HG03460 (cell line): ENCODE data around the gene CTXN1.
"Not testable (repeated sequence)": the region's sequence is repeated elsewhere in the genome, so short reads cannot be mapped to it uniquely, and the experiment has no call there.

ENCODE experiments used
- ATAC-seq: cut with Tn5 transposase; IDR thresholded peaks from one replicate; pipeline ENCODE4 v1.9.1; 2021; ENCODE audit not compliant: unreplicated experiment

Gene CTXN1

DNA sequence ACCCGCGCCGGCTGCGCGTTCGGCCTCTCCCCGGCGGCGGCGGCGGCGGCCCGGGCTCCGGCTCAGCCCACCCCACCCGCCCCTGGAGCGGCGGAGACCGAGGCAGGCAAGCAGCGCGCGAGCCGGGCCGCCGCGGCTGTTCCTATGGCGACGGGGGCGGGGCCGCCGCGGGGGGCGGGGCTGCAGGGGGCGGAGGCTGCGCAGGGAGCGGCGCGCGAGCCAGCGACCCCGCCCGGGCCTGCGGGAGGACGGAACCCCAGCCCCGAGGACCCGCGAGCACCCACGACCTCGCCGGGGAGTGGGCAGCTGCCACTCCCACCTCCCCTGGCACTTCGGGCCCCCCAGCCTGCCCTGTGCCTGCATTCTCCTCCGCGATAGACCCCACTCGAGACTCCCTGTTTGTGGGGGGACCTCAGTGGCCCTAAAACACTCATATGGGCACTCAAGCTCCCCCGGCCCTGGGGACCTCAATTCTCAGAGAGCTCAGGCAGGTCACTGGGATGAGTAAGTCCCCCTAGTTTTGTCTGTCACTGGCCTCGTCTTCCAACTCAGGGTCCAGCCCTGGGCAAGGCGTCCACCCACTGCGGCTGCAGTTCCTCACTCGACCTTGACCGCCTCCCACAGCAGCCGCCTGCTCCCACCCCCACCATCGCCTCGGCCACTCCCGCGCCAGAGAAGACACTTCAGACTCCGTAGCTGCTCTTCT, at the start of gene CTXN1:
CTXN1 (minus strand) TSS at position 115 of the 706 bp plus-strand sequence. CDS start 597 bp downstream, outside the sequence.
- no peak for ATAC-seq

DNA sequence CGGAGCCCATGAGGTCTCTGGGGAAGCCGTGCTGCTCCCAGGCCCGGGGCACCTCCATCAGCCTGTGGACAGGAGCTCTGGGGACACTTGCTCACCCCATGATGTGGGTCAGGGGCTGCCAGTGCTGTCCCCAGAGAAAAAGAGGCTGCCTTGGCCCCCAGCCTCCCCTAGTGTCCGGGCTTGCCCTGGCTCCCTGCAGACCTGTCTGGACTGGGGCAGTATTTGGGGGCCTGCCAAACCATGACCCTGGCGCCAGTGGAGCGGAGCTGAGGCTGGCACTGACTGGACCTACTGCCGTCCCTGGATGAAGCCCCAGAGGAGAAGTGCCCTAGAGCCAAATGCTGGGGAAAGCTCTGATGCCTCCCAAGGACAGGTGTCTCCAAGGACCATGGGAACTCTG, 49.1 kb upstream of the CTXN1 start:
- ATAC-seq: no peak

DNA sequence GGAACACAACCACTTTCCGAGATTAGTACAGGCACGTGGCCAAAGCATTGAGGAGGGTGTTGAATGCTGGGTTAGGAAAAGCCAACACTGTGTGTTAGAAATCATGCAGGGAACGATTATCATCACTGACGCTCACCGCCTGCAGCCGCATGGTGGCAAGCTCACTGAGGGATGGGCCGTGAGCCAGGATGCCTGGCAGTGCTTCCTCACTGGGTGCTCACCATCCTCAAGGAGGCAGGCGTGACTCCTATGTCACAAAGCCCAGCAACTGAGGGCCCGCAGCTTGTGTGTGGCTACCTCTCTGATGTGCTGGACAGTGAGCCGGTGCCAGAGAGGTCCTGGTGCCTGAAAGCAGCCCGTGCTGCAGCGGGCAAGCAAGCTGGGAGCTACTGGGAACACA, 47.9 kb upstream of the CTXN1 start:
- ATAC-seq: no peak

DNA sequence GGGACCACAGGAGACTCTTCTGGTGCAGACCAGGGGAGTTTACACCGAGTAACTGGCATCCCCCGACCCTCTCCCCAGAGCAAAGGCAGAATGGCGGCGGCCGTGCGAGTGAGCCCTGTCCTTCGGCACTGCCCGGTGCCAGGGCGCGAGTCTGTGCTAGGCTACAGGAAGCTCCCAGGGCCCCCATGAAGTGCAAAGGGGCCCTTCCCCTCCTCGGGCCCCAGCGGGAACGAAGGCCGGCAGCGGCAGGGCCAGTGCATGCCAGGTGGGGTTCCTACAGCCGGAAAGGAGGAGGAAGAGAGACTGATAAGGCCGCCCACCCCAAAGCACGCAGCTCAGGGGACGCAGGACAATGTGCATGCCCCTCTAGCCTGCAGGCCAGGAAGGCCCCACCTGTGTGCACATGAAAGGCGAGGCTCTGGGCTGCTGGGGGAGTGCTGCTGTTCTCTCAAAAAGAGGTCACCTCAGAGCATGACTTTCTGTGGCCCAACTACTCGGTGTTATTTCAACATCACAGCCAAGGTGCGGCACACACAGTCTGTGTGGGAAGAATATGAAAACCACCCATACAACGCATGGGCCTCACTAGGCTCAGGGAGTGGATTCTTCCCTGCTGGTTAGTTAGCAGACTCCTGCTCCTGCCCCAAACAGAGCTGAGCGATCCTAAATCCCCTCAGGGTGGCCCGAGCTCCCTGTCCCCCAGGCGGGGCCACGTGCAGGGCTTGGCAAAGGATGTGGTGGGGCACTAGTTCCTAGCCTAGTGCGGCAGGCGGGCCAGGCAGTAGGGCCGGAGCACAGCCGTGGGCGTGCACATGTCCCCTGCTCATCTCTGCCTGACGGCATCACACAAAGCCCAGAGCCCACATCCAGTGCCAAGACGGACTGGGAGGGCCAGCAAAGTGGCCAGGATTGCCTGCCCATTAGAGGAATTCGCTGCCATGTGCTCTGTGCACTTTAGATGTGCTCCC, 45.9 kb upstream of the CTXN1 start:
- no peak for ATAC-seq

DNA sequence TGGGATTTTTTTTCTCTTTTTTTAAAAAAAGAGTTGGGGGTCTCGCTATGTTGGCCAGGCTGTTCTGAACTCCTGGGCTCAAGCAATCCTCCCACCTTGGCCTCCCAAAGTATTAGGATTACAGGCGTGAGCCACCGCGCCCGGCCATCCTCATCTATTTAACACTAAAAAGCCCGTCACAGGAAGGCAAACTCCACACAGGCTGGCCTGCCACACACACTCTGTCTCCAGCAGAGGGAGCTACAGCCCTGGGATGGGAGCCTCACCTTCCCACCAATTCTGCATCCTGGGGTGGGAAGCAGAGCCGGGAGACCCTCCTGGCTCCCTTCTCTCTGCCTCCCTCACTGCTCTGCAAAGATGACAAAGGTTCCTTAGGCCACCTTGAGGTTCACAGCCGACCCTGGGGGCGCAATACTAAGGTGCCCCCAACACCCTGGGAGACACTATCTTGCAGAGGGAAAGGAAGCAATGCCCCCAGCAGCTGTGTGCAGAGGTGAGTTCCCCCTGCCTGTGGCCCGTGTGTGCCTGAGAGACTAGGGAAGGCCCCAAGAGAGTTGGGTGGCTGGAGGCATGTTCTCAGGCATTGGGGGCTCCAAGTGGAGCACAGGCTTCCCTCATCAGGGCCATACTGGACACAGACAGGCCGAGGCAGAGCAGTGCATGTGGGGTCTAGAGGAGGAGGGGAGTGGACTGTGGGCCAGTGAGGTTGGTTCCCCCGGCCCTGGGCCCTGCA, 44.9 kb upstream of the CTXN1 start:
- ATAC-seq: no peak

DNA sequence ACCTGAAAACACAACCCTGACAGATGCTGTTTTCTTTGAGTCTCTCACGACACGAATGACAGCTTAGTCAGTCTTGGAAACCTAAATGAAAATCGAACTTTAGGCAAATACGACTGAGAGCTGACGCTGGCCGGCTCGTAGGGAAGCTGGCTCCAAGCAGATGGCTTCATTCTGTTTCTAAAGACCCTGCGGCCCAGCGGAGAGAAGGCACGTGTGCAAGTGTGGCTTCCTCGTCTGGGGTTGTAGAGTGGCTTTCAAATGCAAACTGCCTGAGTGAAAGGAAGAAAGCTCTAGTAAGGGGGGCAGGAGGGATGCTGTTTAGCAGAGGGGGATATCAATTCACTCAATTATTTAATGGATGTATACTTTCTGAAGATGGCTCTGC, 43.6 kb upstream of the CTXN1 start:
- ATAC-seq: no peak

DNA sequence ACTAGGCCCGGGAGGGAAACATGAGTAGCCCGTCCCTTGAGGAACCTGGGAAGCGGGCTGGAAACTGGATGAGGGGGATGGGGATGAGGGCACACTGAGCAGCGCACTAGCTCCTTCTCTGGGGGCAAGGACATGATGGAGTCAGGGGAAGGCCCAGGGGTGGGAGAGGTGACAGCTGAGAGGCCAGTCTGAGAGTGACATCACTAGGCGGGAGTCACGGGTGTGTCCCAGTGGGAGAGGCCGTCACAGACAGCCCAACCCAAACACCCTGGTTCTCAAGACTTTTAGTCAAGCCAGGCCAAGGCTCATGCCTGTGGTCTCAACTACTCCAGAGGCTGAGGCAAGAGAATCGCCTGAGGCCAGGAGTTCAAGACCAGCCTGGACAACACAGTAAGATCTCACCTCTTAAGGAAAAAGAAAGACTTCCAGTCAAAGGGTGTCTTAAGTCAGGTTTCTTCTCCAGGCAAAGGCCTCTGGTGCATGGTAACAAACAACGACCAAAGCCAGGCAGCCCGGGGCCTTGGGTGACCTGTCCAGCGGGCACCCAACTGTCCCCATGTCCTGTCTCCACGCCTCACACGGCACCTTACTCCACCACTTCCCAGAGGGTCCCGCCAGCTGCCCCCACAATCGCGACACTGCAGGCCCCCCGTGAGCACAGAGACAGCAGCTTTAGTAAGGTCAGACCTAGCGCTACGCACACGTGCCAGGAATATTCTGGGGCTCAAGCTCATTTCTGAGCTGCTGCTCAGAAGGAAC, 43.0 kb upstream of the CTXN1 start:
- no peak for ATAC-seq

DNA sequence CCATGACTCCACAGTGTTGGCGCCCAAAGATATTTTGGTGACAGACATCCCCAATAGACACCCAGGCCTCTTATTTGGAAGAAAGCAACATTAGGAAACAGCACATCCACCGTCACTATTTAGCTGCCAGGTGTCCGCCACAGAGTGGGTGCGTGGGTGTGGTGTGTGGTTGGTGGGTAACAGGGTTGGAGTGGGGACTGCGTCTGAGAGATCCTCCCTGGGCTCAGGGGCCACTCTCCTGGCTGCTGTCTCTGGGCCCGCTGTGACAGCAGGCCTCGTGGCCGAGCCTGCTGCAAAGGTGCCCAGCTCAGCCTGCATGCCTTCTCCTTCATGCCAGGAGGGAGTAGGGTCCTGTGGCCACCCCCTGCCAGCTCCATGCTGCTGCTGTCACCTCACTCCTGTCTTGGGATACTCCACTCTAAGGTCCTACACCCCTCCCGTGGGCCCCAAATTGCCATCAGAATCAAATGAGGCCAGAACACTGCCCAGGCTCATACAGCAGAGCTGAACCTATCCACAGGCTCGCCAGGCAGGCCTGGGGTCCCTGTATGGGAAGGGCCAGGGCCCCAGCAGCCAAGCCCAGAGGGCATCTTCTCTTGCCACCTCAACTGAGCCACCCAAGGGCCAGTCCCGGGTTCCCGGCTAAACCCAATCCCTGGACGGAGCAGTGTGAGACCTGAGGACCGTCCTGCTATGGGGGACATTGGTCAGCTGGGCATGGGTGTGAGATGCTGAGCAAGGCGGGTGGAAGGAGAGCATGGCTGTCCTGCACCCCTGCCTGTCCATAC, 42.3 kb upstream of the CTXN1 start:
- ATAC-seq: no peak

DNA sequence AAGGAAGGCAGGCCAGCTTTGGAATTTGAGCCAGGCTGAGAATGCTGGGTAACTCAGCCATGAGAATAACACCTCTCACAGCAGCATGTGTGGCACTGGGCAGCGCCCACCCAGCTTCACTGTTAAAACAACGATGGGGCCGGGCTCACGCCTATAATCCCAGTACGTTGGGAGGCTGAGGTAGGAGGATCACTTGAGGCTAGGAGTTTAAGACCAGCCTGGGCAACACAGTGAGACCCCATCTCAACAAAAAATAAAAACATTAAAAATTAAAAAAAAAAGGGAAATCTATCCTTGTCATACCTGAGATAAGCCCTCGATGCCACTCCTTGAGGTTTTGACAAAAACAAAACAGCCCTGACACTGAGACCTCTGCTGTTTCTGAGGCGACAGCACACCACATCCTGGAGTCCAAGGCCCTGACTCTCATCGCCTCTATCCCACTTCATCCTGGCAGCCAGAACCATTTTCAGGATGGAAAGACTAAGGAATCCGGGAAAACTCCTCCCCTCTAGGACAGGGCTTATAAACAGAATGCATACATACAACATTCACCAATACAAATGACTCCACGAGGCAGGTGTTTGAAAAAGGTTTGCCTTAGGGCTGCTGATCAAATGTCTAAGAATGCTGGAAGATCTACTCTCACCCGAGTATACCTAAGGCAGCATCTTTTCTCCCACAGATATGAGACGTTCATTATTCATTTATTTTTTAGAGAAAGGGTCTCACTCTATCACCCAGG, 40.2 kb upstream of the CTXN1 start:
- no peak for ATAC-seq

DNA sequence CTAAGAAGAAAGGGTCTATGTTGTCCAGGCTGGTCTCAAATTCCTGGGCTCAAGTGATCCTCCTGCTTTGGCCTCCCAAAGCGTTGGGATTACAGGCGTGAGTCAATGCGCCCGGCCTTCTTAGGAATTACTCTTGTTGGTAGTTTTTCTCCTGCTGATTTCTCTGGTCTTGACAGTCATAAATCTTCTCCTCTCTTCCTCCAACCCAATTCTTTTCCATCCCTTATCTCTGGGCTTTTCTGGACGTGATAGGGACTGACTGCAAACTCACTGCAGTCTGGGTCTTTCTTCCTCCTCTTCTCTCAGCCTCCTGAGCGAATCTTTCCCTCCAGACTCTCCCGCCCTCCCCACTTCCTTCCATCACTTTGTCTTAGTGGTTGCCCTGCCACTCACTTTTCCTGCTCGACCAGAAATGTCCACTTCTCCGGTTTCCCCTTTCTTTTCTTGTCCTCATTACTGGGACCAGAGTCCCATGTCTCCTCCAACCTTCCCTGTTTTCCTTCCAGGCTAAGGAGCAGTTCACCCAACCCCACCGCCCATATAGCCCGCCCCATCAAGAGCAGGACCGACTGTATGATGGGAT, 39.4 kb upstream of the CTXN1 start:
- ATAC-seq: no peak

DNA sequence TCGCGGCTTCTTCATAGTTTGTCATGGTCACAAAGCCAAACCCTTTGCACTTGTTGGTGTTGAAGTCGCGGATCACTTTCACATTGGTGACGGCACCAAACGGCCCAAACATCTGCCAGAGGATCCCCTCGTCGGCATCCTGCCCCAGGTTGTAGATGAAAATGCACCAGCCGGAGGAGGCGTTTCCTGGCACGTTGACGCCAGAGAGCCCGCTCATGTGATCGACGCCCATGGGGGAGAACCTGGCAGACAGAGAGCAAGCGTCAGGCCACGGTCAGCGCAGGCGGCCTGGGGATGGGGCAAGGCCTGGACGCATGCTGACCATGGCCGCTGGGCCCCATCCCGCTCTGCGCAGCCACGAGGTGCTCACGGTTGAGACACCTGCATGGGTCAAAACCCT, 37.6 kb upstream of the CTXN1 start:
- no peak for ATAC-seq

DNA sequence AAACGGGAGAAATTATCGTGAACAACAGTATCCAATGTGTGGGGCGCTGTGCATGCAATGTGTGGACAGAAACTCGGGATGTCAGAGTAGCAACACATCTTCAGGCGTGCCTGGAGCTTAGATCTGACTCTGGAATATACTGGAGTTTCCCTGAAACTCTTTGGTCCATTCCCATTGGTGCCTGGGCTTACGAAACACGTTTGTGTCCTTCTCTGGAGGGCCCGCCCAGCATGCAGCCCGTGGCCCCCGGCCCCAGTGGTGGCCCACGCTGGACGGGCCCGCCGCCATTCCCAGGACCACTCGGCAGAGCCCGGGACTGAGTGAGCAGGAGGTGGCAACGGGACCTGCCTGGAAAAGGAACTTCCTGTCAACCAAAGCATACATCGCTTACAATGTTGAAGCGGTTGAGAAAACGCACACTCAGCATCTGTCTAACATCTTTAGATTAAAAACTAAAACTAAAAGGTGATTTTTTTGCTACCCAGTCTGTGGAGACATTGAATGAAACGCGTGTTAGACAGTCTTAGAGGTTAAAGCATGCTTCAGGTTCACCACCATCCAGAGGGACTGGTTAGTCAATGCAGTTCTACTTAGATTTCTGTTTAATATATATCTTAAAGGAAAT, 36.8 kb upstream of the CTXN1 start:
- ATAC-seq: no peak

DNA sequence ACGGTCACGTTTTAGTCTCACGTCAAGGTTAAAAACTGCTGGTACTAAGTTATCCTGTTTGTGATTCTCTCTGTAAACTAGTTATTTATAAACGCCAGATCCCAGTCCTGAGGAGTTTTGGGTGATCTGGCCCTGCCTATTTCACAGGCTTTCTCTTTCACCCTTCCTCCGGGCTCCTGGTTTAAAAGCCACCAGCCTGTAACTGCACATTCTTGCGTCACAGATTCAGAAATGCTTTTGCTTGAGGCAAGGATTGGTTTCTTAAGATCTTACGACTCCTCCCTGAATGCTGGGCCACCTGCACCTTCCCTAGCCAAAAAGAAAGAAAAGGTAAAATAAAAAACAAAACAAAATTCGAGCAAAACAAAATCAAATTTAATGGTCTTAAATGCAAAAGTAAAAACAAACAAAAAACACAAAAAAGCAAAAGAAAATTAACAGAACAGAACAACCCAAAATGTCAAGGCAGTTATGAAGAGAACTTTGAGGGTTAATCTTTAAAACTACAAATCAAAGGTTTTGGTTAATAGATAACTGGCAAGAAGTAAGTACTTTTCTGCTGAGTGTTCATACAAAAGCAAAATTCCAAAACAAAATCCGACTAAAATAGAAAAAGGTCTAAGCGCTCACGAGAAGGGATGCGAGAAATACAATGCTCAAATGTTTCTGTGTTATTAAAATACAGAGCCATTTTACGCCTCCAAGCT, 36.1 kb upstream of the CTXN1 start:
- ATAC-seq: no peak

DNA sequence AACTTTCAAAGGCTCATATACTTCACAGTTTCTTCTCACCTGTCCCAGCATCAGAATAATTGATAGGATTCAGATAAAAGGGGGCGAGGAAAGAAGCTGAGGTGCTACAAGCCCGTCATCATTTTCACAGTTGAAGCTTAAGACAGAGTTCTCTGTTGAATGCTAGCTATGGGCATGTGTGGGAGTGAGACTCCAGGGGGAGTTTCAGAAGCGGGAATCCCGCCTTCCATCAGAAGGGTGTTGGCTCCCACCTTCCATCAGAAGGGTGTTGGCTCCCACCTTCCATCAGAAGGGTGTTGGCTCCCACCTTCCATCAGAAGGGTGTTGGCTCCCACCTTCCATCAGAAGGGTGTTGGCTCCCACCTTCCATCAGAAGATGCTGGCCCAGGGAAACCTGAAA, 35.1 kb upstream of the CTXN1 start:
- ATAC-seq: not testable (repeated sequence)

DNA sequence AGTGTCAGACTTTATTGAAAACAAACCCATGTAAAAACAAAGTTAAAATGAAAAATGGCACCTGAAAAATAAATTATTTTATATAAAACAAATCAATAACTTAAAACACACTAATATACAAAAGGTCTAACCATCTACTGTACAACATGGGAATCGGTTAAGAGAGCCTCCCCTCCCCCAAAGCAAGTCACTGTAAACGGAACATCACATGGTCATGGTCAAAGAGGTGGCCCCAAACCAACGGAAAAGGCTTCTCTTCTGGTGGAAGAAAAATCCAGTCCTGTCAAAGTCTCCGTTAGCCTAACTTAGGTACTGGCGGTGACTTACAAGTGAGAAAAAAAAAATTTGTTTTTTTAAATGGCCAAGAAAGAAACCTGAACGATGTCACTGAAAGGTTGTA, 33.3 kb upstream of the CTXN1 start:
- ATAC-seq: no peak

DNA sequence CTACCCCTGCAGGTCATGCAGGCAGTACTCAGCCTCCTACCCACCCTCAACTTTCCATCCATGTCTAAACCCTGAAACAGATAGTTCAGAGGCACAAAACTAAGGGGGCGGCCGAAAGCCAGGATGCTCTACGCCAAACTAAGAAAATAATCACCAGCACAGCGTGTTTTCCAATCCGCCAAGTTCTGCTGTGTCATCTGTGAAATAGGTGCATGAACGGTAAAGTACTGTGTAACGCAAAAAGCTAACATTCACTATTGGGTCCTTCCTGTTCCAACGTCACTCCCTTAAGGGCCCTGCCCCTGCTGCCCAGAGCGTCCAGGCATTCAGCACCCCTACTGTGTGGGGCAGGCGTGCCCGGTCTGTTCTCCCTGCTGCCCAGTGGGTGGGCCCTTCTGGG, 29.8 kb upstream of the CTXN1 start:
- ATAC-seq: no peak

DNA sequence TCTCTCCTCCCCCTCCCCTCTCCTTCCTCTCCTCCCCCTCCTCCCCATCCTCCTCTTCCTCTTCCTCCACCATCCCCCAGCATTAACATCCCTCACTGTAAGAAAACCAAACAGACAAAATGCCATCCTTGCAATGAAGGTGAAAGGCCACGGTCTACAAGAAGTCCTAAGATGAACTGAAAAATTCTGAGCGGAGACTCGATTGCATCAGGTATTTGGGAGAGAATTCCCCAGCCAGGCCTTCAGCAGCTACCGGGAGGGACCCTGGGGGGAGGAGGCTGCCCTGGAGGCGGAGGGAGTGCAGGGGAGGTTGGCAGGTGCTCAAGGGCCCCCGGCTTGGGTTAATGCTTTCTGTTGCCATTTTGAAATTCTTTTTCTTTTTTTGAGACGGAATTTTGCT, 27.6 kb upstream of the CTXN1 start:
- no peak for ATAC-seq

DNA sequence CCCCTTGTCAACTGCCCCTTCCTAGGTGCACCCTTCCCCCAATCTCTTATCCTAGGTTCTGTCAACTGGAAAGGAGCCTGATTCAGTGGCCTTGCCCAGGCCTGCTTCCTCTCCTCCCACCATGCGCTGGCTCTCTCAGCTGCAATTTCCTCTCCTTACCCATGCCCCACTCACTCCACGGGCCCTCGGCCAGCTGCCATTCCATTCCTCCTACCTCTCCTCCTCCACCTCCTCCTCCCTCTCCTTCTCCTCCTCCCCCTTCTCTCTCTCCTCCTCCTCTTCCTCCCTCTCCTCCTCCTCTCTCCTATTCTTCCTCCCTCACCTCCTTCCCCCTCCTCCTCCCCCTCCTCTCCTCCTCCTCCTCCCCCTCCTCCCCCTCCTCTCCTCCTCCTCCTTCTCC, 27.1 kb upstream of the CTXN1 start:
- no peak for ATAC-seq
